Measurements from ENCODE around the gene PIGL. TPM values are rescaled to one million over a fixed set of nuclear protein-coding genes. Genes with fewer than 3 reads are reported as not detected.
A peak's percentile ranks its signal among the peaks of the same experiment; 100 is the strongest.

The PIGL gene
- total RNA-seq, 2 donors from 2014 or later, result 41.1 to 57.0 TPM

DNA sequence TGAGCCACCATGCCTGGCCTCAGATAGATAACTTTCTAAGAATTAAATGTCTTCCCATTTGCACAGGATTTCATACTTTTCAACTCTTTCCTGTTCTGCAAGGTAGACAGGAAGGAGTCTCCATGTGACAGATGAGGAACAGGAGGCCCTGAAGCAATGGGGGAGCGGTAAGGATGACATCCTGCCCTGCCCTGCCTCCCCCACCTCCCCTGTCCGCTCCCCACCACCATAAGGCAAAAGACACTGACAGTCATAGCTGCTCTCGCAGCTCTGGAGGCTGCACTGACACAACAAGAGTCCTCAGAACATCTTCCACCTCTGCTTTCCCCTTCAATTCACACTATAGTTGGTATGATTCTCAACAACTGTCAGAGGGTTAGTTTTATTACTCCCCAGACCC is 126.6 kb downstream of the PIGL start:
- Histone ChIP-seq H3K9ac (ENCODE audit: extremely low read depth, low read length, poor library complexity, severe bottlenecking) (no peak overlapping the region), H3K4me1 (ENCODE audit: control insufficient read depth, insufficient read depth, low read length) (no peaks in the 10 kb centered on the region), H3K27me3 (ENCODE audit: control insufficient read depth, insufficient read depth, low read length, poor library complexity, severe bottlenecking) (no peaks in the 10 kb centered on the region), H3K9me3 (ENCODE audit: control insufficient read depth, low read length) (no peaks in the 10 kb centered on the region), H3K27ac (ENCODE audit: low read depth, low read length) (no peak overlapping the region), H3K4me3 (ENCODE audit: low read length) (no peak overlapping the region), H3K36me3 (ENCODE audit: control insufficient read depth, insufficient read depth, low read length) (peaks cover 45% of the 10 kb centered on the region)
- WGBS, 2 experiments (ENCODE audit: insufficient coverage in 1 of 2, insufficient read length in 1 of 2), result 80 to 100% methylated on average over 1 to 3 of the region's 3 CpGs
- no peaks in the 10 kb centered on the region for H3K4me1 Mint-ChIP-seq
- H3K4me3 Mint-ChIP-seq, result no peak overlapping the region
- DNase-seq, result no peak
- H3K36me3 Mint-ChIP-seq (ENCODE audit: low read depth), result peaks cover 41% of the 10 kb centered on the region
- H3K9me3 Mint-ChIP-seq, result no peaks in the 10 kb centered on the region
- H3K27ac Mint-ChIP-seq, result peak overlapping the region; percentile 26
- H3K27me3 Mint-ChIP-seq (ENCODE audit: insufficient read depth), result no peaks in the 10 kb centered on the region
- TF ChIP-seq, protein P1, sequence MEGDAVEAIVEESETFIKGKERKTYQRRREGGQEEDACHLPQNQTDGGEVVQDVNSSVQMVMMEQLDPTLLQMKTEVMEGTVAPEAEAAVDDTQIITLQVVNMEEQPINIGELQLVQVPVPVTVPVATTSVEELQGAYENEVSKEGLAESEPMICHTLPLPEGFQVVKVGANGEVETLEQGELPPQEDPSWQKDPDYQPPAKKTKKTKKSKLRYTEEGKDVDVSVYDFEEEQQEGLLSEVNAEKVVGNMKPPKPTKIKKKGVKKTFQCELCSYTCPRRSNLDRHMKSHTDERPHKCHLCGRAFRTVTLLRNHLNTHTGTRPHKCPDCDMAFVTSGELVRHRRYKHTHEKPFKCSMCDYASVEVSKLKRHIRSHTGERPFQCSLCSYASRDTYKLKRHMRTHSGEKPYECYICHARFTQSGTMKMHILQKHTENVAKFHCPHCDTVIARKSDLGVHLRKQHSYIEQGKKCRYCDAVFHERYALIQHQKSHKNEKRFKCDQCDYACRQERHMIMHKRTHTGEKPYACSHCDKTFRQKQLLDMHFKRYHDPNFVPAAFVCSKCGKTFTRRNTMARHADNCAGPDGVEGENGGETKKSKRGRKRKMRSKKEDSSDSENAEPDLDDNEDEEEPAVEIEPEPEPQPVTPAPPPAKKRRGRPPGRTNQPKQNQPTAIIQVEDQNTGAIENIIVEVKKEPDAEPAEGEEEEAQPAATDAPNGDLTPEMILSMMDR (conservative IDR thresholded peaks at IDR 0.05), result no peak

DNA sequence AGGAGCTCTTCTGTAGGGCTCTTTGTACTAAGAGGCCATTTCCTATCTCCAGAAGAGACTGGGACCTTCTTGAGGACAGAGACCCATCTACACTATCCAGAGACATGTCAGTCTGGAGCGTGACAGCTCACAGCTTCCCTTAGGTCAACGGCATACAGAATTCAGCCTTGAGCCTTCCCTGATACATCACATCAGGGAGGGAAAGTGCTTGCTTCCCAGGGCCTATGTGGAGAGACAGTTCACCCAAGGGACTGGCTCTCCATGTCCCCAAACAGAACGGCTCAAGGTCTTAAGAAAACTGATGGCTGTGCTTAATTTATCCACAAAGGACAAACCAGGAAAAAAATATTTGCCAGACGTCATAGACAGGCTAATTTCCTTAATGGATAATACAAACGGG is 128.6 kb downstream of the PIGL start:
- H3K4me1 Mint-ChIP-seq, result no peaks in the 10 kb centered on the region
- no peak for DNase-seq
- H3K9ac ChIP-seq (ENCODE audit: extremely low read depth, low read length, poor library complexity, severe bottlenecking), result no peak overlapping the region
- TF ChIP-seq, protein P1 (conservative IDR thresholded peaks at IDR 0.05), result no peak
- peaks cover 48% of the 10 kb centered on the region for H3K36me3 Mint-ChIP-seq (ENCODE audit: low read depth)
- no peaks in the 10 kb centered on the region for H3K9me3 Mint-ChIP-seq
- 94 to 100% methylated on average over 5 of the region's 5 CpGs for WGBS, 2 experiments (ENCODE audit: insufficient coverage in 1 of 2, insufficient read length in 1 of 2)
- H3K4me3 Mint-ChIP-seq, result no peak overlapping the region
- H3K9me3 ChIP-seq (ENCODE audit: control insufficient read depth, low read length), result no peaks in the 10 kb centered on the region
- H3K4me1 ChIP-seq (ENCODE audit: control insufficient read depth, insufficient read depth, low read length), result no peaks in the 10 kb centered on the region
- no peak overlapping the region for H3K4me3 ChIP-seq (ENCODE audit: low read length)
- H3K27ac Mint-ChIP-seq, result peak overlapping the region; percentile 23
- H3K36me3 ChIP-seq (ENCODE audit: control insufficient read depth, insufficient read depth, low read length), result peaks cover 60% of the 10 kb centered on the region
- no peaks in the 10 kb centered on the region for H3K27me3 Mint-ChIP-seq (ENCODE audit: insufficient read depth)
- no peak overlapping the region for H3K27ac ChIP-seq (ENCODE audit: low read depth, low read length)
- no peaks in the 10 kb centered on the region for H3K27me3 ChIP-seq (ENCODE audit: control insufficient read depth, insufficient read depth, low read length, poor library complexity, severe bottlenecking)

DNA sequence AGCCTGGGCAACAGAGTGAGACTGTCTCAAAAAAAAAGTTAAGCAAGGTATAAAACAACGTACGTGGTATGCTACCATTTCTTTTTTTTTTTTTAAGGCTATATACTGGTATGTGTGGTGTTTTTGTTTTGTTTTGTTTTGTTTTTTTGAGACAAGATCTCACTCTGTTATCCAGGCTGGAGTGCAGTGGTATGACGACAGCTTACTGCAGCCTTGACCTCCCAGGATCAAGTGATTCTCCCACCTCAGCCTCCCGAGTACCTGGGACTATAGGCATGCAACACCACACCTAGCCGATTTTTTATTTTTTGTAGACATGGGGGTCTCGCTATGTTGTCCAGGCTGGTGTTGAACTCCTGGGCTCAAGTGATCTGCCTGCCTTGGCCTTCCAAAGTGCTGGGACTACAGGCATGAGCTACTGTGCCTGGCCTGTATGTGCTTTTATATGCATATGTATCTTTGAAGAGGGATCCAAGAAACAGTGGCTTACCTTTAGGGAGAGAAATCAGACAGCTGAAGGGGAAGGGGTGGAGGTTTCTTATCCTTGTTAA is 129.8 kb downstream of the PIGL start:
- no peak overlapping the region for H3K4me3 ChIP-seq (ENCODE audit: low read length)
- DNase-seq, result no peak
- no peak overlapping the region for H3K9ac ChIP-seq (ENCODE audit: extremely low read depth, low read length, poor library complexity, severe bottlenecking)
- H3K4me1 ChIP-seq (ENCODE audit: control insufficient read depth, insufficient read depth, low read length), result no peaks in the 10 kb centered on the region
- H3K4me3 Mint-ChIP-seq, result no peak overlapping the region
- H3K27ac Mint-ChIP-seq, result no peak overlapping the region
- H3K36me3 Mint-ChIP-seq (ENCODE audit: low read depth), result peaks cover 48% of the 10 kb centered on the region
- H3K27me3 Mint-ChIP-seq (ENCODE audit: insufficient read depth), result no peaks in the 10 kb centered on the region
- no peaks in the 10 kb centered on the region for H3K27me3 ChIP-seq (ENCODE audit: control insufficient read depth, insufficient read depth, low read length, poor library complexity, severe bottlenecking)
- no peaks in the 10 kb centered on the region for H3K9me3 ChIP-seq (ENCODE audit: control insufficient read depth, low read length)
- peaks cover 2% of the 10 kb centered on the region for H3K4me1 Mint-ChIP-seq
- 95% methylated on average over 3 to 6 of the region's 6 CpGs for WGBS, 2 experiments (ENCODE audit: insufficient coverage in 1 of 2, insufficient read length in 1 of 2)
- H3K9me3 Mint-ChIP-seq, result no peaks in the 10 kb centered on the region
- TF ChIP-seq, protein P1 (conservative IDR thresholded peaks at IDR 0.05), result no peak
- no peak overlapping the region for H3K27ac ChIP-seq (ENCODE audit: low read depth, low read length)
- H3K36me3 ChIP-seq (ENCODE audit: control insufficient read depth, insufficient read depth, low read length), result peaks cover 60% of the 10 kb centered on the region

Measured in endodermal cell (in vitro differentiated cells).